H1 (cell line): ENCODE results near the gene TUT1. TPM values are rescaled to one million over a fixed set of nuclear protein-coding genes. Genes with fewer than 3 reads are reported as not detected.

Experiments
- CTCF ChIA-PET: fragments of 300-600 bp; sonication (Branson Sonifier 250); formaldehyde crosslinking; loops from one replicate; lab custom pipeline; 2021; ENCODE audit not compliant: partially characterized antibody; lab: Charles Lee
- POLR2A ChIA-PET: fragments of 300-600 bp; sonication (Branson Sonifier 250); formaldehyde crosslinking; loops from one replicate; lab custom pipeline; 2021; ENCODE audit warnings: inconsistent platforms; ENCODE audit not compliant: partially characterized antibody; lab: Charles Lee
- DNase-seq, 2 experiments: peaks; one replicate each; pipeline versions ENCODE4 v3.0.0 to v3.0.0-alpha.2; 2010 to 2022; ENCODE audit warnings: low spot score in 2 of 2, low read depth in 1 of 2, mixed read lengths in 1 of 2
- FAIRE-seq: peaks from 2 replicates; lab custom pipeline; 2011; peaks lifted over from hg19 to GRCh38; lab: Jason Lieb, UNC
- H2AFZ ChIP-seq: 2 replicates; pipeline ENCODE4 v1.8.1; 2012; ENCODE audit warnings: low read length, inconsistent platforms
- H2AK5ac ChIP-seq: 2 replicates; pipeline ENCODE4 v1.6.1; 2013; ENCODE audit warnings: low read depth, low read length
- H2BK120ac ChIP-seq: replicated peaks from 2 replicates; pipeline ENCODE3; 2013; ENCODE audit warnings: low read depth, low read length, inconsistent platforms
- H2BK12ac ChIP-seq: 2 replicates; pipeline ENCODE4 v1.6.1; 2013; ENCODE audit warnings: low read depth, low read length
- H2BK15ac ChIP-seq: 2 replicates; pipeline ENCODE4 v1.6.1; 2013; ENCODE audit warnings: low read length
- H2BK20ac ChIP-seq: 2 replicates; pipeline ENCODE4 v1.6.1; 2013; ENCODE audit warnings: low read length
- H2BK5ac ChIP-seq: 2 replicates; pipeline ENCODE4 v1.6.1; 2013; ENCODE audit warnings: low read depth, low read length
- H3K14ac ChIP-seq: 2 replicates; pipeline ENCODE4 v1.6.1; 2013; ENCODE audit warnings: inconsistent platforms; ENCODE audit not compliant: insufficient read length
- H3K18ac ChIP-seq: 2 replicates; pipeline ENCODE4 v1.6.1; 2013; ENCODE audit warnings: low read length; ENCODE audit errors: extremely low read depth
- H3K23ac ChIP-seq: 2 replicates; pipeline ENCODE4 v1.6.1; 2013; ENCODE audit warnings: inconsistent platforms; ENCODE audit not compliant: insufficient read length
- H3K23me2 ChIP-seq: 2 replicates; pipeline ENCODE4 v1.6.1; 2013; ENCODE audit warnings: low read depth, low read length
- H3K27ac ChIP-seq: 2 replicates; pipeline ENCODE4 v1.6.1; 2011; ENCODE audit warnings: low read depth, low read length, inconsistent platforms
- H3K27me3 ChIP-seq, 4 experiments: replicated peaks in 1 of 4; 1 replicate in 1 of 4; 2 replicates in 3 of 4; pipeline versions ENCODE4 v1.6.1 to v1.8.1; 2011 to 2013; ENCODE audit warnings: low read length in 3 of 4, mild to moderate bottlenecking in 3 of 4, inconsistent platforms in 2 of 4, mixed read lengths in 2 of 4, moderate library complexity in 1 of 4; ENCODE audit not compliant: control insufficient read depth in 3 of 4, insufficient read depth in 3 of 4; ENCODE audit errors: extremely low read depth in 1 of 4
- H3K36me3 ChIP-seq, 4 experiments: 2 replicates each; pipeline versions ENCODE4 v1.6.1 to v1.8.1; 2011 to 2013; ENCODE audit warnings: mild to moderate bottlenecking in 4 of 4, low read length in 3 of 4, moderate library complexity in 2 of 4, control low read depth in 1 of 4, inconsistent platforms in 1 of 4; ENCODE audit not compliant: insufficient read depth in 4 of 4, control insufficient read depth in 2 of 4
- H3K4ac ChIP-seq: replicated peaks from 2 replicates; pipeline ENCODE3; 2013; ENCODE audit warnings: low read length, low read depth, mixed read lengths, inconsistent platforms; ENCODE audit not compliant: insufficient read length
- H3K4me1 ChIP-seq, 4 experiments: replicated peaks in 1 of 4; 1 replicate in 1 of 4; 2 replicates in 3 of 4; pipeline versions ENCODE4 v1.6.1 to v1.8.1; 2011 to 2013; ENCODE audit warnings: low read length in 3 of 4, inconsistent platforms in 2 of 4, mixed read lengths in 1 of 4; ENCODE audit not compliant: insufficient read depth in 4 of 4, control insufficient read depth in 3 of 4
- H3K4me2 ChIP-seq, 2 experiments: 2 replicates each; pipeline versions ENCODE4 v1.6.1 to v1.8.1; 2011 to 2013; ENCODE audit warnings: low read depth in 2 of 2, low read length in 2 of 2, control low read depth in 1 of 2, inconsistent platforms in 1 of 2, mild to moderate bottlenecking in 1 of 2; ENCODE audit not compliant: insufficient read depth in 1 of 2
- H3K4me3 ChIP-seq, 4 experiments: fragments of 200-600, 300-600 bp in 1 of 4; sonication (generic), shearing (Covaris generic), sonication (Bioruptor Twin) in 1 of 4; 2 replicates each; pipeline versions ENCODE4 v1.5.1 to v1.8.1; 2011 to 2016; ENCODE audit warnings: low read length in 4 of 4, low read depth in 3 of 4, control low read depth in 2 of 4, inconsistent platforms in 2 of 4, mild to moderate bottlenecking in 2 of 4, mixed read lengths in 1 of 4, moderate library complexity in 1 of 4; ENCODE audit not compliant: insufficient read depth in 2 of 4; ENCODE audit errors: extremely low read depth in 1 of 4
- H3K56ac ChIP-seq: replicated peaks from 2 replicates; pipeline ENCODE3; 2013; ENCODE audit warnings: low read depth, mild to moderate bottlenecking, mixed read lengths, low read length, inconsistent platforms; ENCODE audit not compliant: insufficient read length
- H3K79me1 ChIP-seq: 2 replicates; pipeline ENCODE4 v1.6.1; 2013; ENCODE audit warnings: low read depth, low read length, control low read depth
- H3K79me2 ChIP-seq, 2 experiments: 2 replicates each; pipeline versions ENCODE4 v1.6.1 to v1.8.1; 2012 to 2013; ENCODE audit warnings: low read length in 2 of 2, mild to moderate bottlenecking in 2 of 2, inconsistent platforms in 1 of 2; ENCODE audit not compliant: insufficient read depth in 2 of 2, control insufficient read depth in 1 of 2
- H3K9ac ChIP-seq, 4 experiments: replicated peaks in 1 of 4; 1 replicate in 1 of 4; 2 replicates in 3 of 4; pipeline versions ENCODE4 v1.6.1 to v1.8.1; 2011 to 2013; ENCODE audit warnings: low read depth in 3 of 4, low read length in 3 of 4, control low read depth in 2 of 4, mild to moderate bottlenecking in 2 of 4, moderate library complexity in 2 of 4, inconsistent platforms in 1 of 4; ENCODE audit errors: extremely low read depth in 1 of 4
- H3K9me3 ChIP-seq, 2 experiments: 2 replicates each; pipeline versions ENCODE4 v1.6.1 to v1.8.1; 2012 to 2013; ENCODE audit warnings: mild to moderate bottlenecking in 2 of 2, moderate library complexity in 2 of 2, control low read depth in 1 of 2, inconsistent platforms in 1 of 2, low read depth in 1 of 2, low read length in 1 of 2, mixed read lengths in 1 of 2; ENCODE audit not compliant: insufficient read depth in 2 of 2
- H4K20me1 ChIP-seq, 2 experiments: replicated peaks in 1 of 2; 2 replicates each; pipeline versions ENCODE3 to v1.8.1; 2011 to 2013; ENCODE audit warnings: inconsistent platforms in 2 of 2, low read length in 2 of 2, mild to moderate bottlenecking in 1 of 2; ENCODE audit not compliant: insufficient read depth in 2 of 2, control insufficient read depth in 1 of 2
- H4K5ac ChIP-seq: 2 replicates; pipeline ENCODE4 v1.6.1; 2013; ENCODE audit warnings: low read length, low read depth, mixed read lengths, inconsistent platforms; ENCODE audit not compliant: insufficient read length
- H4K8ac ChIP-seq: 2 replicates; pipeline ENCODE4 v1.8.0; 2013; ENCODE audit warnings: mild to moderate bottlenecking, moderate library complexity, low read length, inconsistent platforms; ENCODE audit not compliant: insufficient read depth; ENCODE audit errors: extremely low read depth
- H4K91ac ChIP-seq: replicated peaks from 2 replicates; pipeline ENCODE3; 2013; ENCODE audit warnings: low read length, mixed read lengths, inconsistent platforms; ENCODE audit not compliant: insufficient read length
- EGR1 ChIP-seq: IDR thresholded peaks from 2 replicates; pipeline ENCODE4 v1.6.1; 2011; ENCODE audit warnings: low read depth, low read length, borderline replicate concordance
- MAFK ChIP-seq: IDR thresholded peaks from 2 replicates; pipeline ENCODE4 v1.6.1; 2012; ENCODE audit warnings: low read depth, mild to moderate bottlenecking, improper control_type of control experiment, low read length
- POU5F1 ChIP-seq: IDR thresholded peaks from 2 replicates; pipeline ENCODE4 v1.6.1; 2011; ENCODE audit warnings: low read depth, mild to moderate bottlenecking, low read length, moderate library complexity
- WGBS, 2 experiments: shearing (Covaris generic) in 1 of 2; methylation state at CpG; one replicate each; pipeline versions ENCODE4 v1.1.6 to v1.1.7; 2013 to 2015; ENCODE audit warnings: low lambda C conversion rate in 2 of 2, mixed read lengths in 2 of 2, inconsistent platforms in 1 of 2, low coverage in 1 of 2, missing lambda C conversion rate in 1 of 2; ENCODE audit not compliant: insufficient replicate concordance in 2 of 2, insufficient coverage in 1 of 2, insufficient read length in 1 of 2; ENCODE audit errors: extremely low coverage in 1 of 2, missing lambda C conversion rate in 1 of 2; 5-methylcytosine and 5-hydroxymethylcytosine counted together
- polyA plus RNA-seq, 7 experiments: library from polyadenylated mRNA; depleted of rRNA in 3 of 7; stranded (reverse) in 5 of 7; unstranded in 2 of 7; fragments of >200 nt in 5 of 7; fragments of 200-250 nt in 2 of 7; gene quantifications; 1 replicate in 5 of 7; 2 replicates in 1 of 7; 4 replicates in 1 of 7; pipeline versions ENCODE4 v1.2.1 to v1.2.3, GENCODE V29; 2011 to 2013; ENCODE audit warnings: missing spikeins in 2 of 7, mixed read lengths in 2 of 7
- total RNA-seq: library from RNA; stranded (reverse); fragmentation: NEBNext Ultra II Directional; extraction: Animal tissue kit (Norgen Biotek cat#: 25700); gene quantifications from 2 replicates; pipeline ENCODE4 v1.2.1, GENCODE V29; 2021

Gene TUT1
- total and polyA plus RNA-seq, 2 of the 8 experiments (the other 6 are each of a cell fraction or from before 2014, with no cell fraction given) = 17.8 to 24.6 TPM

GRCh38 chr11:62607714-62608113 lies 16.4 kb upstream of the TUT1 start:
- Histone ChIP-seq H2BK120ac (no peak overlapping the region), H3K27ac (no peak overlapping the region), H3K23ac (no peak overlapping the region), H3K14ac (no peak overlapping the region), H3K4ac (no peak overlapping the region), H2BK5ac (no peak overlapping the region), H4K20me1 (peaks cover 0 to 2% of the 10 kb centered on the region in 2 experiments), H3K9ac (no peak overlapping the region), H4K5ac (no peak overlapping the region), H2AFZ (no peak overlapping the region), H3K56ac (no peak overlapping the region), H3K4me3 (no peak overlapping the region), H4K91ac (no peak overlapping the region), H2BK20ac (no peak overlapping the region), H4K8ac (no peak overlapping the region), H3K79me2 (no peaks in the 10 kb centered on the region), H2BK15ac (no peak overlapping the region), H3K4me2 (no peak overlapping the region)
- FAIRE-seq = no peak
- POLR2A ChIA-PET = interaction anchor here (0.6 to 15.8 kb wide), 9 partner anchors 8 to 245 kb away, joined by 3 to 235 read pairs (median 5); partner anchors contain the start of genes B3GAT3, C11orf98, CSKMT and EEF1G
- TF ChIP-seq EGR1 (no peak), MAFK (no peak), POU5F1 (no peak)
- TF ChIP-seq, all 59 proteins: peak for 0
- Histone ChIP-seq H3K18ac (no peak overlapping the region), H3K79me1 (no peaks in the 10 kb centered on the region; the same call in 1 of the 2 replicates), H3K36me3 (no peaks in the 10 kb centered on the region; a peak in 2 of 8 replicates), H2AK5ac (no peak overlapping the region), H3K9me3 (no peaks in the 10 kb centered on the region), H3K23me2 (peaks cover 16% of the 10 kb centered on the region; the same call in 1 of the 2 replicates), H2BK12ac (0 out of 2 replicates have a peak overlapping the region, but pooled peaks have one; percentile 60), H3K27me3 (peaks cover 0 to 16% (median 13%) of the 10 kb centered on the region in 4 experiments; a peak in 6 of 7 replicates), H3K4me1 (peaks cover 3 to 29% (median 18%) of the 10 kb centered on the region in 4 experiments)
- CTCF ChIA-PET = interaction anchor here (0.6 to 10.2 kb wide), 7 partner anchors 14 to 195 kb away, joined by 3 to 97 read pairs (median 3); partner anchors contain the start of gene TUT1
- no peak for DNase-seq
- WGBS, 2 experiments = 98% methylated on average over 4 of the region's 4 CpGs; no CpG with 5 or more reads in 1 of the 2 experiments
